Measurements from ENCODE around the gene PDGFB. TPM values are rescaled to one million over a fixed set of nuclear protein-coding genes. Genes with fewer than 3 reads are reported as not detected.
A peak's percentile ranks its signal among the peaks of the same experiment; 100 is the strongest.

The PDGFB gene
- total RNA-seq, 1 donor from 2014 or later: 29.8 TPM

- Histone ChIP-seq H3K27me3 (no peaks in the 10 kb centered on the region), H3K27ac (peak overlapping the region; percentile 92), H3K4me3 (no peak overlapping the region), H3K4me1 (peaks cover 50% of the 10 kb centered on the region), H3K9me3 (no peaks in the 10 kb centered on the region), H3K36me3 (no peaks in the 10 kb centered on the region)
- no peak for TF ChIP-seq CTCF (IDR thresholded peaks at IDR 0.05)
- intact Hi-C loops (cut with DNase I): no loop called here
- ATAC-seq (no peak), DNase-seq (no peak)
Measured at GRCh38 chr22:39176714-39177455, 67.9 kb downstream of the PDGFB start.

- no peaks in the 10 kb centered on the region for H3K36me3 ChIP-seq
- H3K4me3 ChIP-seq: no peak overlapping the region
- intact Hi-C loops (cut with DNase I): no loop called here
- TF ChIP-seq CTCF (IDR thresholded peaks at IDR 0.05): no peak
- no peaks in the 10 kb centered on the region for H3K9me3 ChIP-seq
- no peaks in the 10 kb centered on the region for H3K27me3 ChIP-seq
- DNase-seq (peak; percentile 77), ATAC-seq (peak; percentile 56)
- H3K27ac ChIP-seq: peak overlapping the region; percentile 92
- H3K4me1 ChIP-seq: peaks cover 52% of the 10 kb centered on the region
Measured at GRCh38 chr22:39176143-39176713, 68.6 kb downstream of the PDGFB start.

- no peak for TF ChIP-seq CTCF (IDR thresholded peaks at IDR 0.05)
- no peaks in the 10 kb centered on the region for H3K27me3 ChIP-seq
- intact Hi-C loops (cut with DNase I): no loop called here
- ATAC-seq (no peak), DNase-seq (no peak)
- H3K4me3 ChIP-seq: no peak overlapping the region
- H3K9me3 ChIP-seq: no peaks in the 10 kb centered on the region
- peaks cover 56% of the 10 kb centered on the region for H3K4me1 ChIP-seq
- no peaks in the 10 kb centered on the region for H3K36me3 ChIP-seq
- H3K27ac ChIP-seq: peak overlapping the region; percentile 92
Measured at GRCh38 chr22:39175353-39176142, 69.2 kb downstream of the PDGFB start.

- no peak overlapping the region for H3K4me3 ChIP-seq
- intact Hi-C loops (cut with DNase I): loop anchor here (5.0 kb wide), 1 partner anchor 143 kb away; the partner anchor contains the start of gene RPL3
- H3K4me1 ChIP-seq: peaks cover 56% of the 10 kb centered on the region
- peak; percentile 84 for DNase-seq
- ATAC-seq: peak; percentile 46
- no peak for TF ChIP-seq CTCF (IDR thresholded peaks at IDR 0.05)
- H3K36me3 ChIP-seq: no peaks in the 10 kb centered on the region
- H3K27me3 ChIP-seq: no peaks in the 10 kb centered on the region
- peak overlapping the region; percentile 92 for H3K27ac ChIP-seq
- no peaks in the 10 kb centered on the region for H3K9me3 ChIP-seq
Measured at GRCh38 chr22:39174498-39175352, 70.1 kb downstream of the PDGFB start.

All from upper lobe of right lung (tissue), 1 donor.